ENCODE data around the gene METTL18.

The METTL18 gene

GRCh38 chr1:169759038-169759437 is 35.7 kb downstream of the METTL18 start:
- in situ Hi-C loops (cut with HindIII; ENCODE audit: low sequenced_read_pairs): no loop called here
- H3K4me3 ChIP-seq (ENCODE audit: low read depth, low read length): no peak overlapping the region
- no peak for DNase-seq (ENCODE audit: low read depth)
- no peak for TF ChIP-seq CTCF (IDR thresholded peaks at IDR 0.05; ENCODE audit: low read depth, low read length, missing control alignments)

- TF ChIP-seq CTCF (IDR thresholded peaks at IDR 0.05; ENCODE audit: low read depth, low read length, missing control alignments): no peak
- no peak overlapping the region for H3K4me3 ChIP-seq (ENCODE audit: low read depth, low read length)
- in situ Hi-C loops (cut with HindIII; ENCODE audit: low sequenced_read_pairs): no loop called here
- no peak for DNase-seq (ENCODE audit: low read depth)
These were observed 41.2 kb downstream of the METTL18 start for GRCh38 chr1:169753549-169753948.

- TF ChIP-seq CTCF (IDR thresholded peaks at IDR 0.05; ENCODE audit: low read depth, low read length, missing control alignments): no peak
- no peak for DNase-seq (ENCODE audit: low read depth)
- no peak overlapping the region for H3K4me3 ChIP-seq (ENCODE audit: low read depth, low read length)
- in situ Hi-C loops (cut with HindIII; ENCODE audit: low sequenced_read_pairs): no loop called here
These were observed 44.7 kb downstream of the METTL18 start for GRCh38 chr1:169750041-169750440.

- TF ChIP-seq CTCF (IDR thresholded peaks at IDR 0.05; ENCODE audit: low read depth, low read length, missing control alignments): no peak
- no peak for DNase-seq (ENCODE audit: low read depth)
- in situ Hi-C loops (cut with HindIII; ENCODE audit: low sequenced_read_pairs): no loop called here
These were observed 48.2 kb downstream of the METTL18 start for GRCh38 chr1:169746550-169746949.

GRCh38 chr1:169745015-169745861 is 49.5 kb downstream of the METTL18 start:
- DNase-seq (ENCODE audit: low read depth): peak; percentile 74
- in situ Hi-C loops (cut with HindIII; ENCODE audit: low sequenced_read_pairs): no loop called here

More at GRCh38 chr1:169746550-169746949, 48.2 kb downstream of the METTL18 start:
- no peak overlapping the region for H3K4me3 ChIP-seq (ENCODE audit: low read depth, low read length)

More at GRCh38 chr1:169745015-169745861, 49.5 kb downstream of the METTL18 start:
- H3K4me3 ChIP-seq (ENCODE audit: low read depth, low read length): no peak overlapping the region
- TF ChIP-seq CTCF (IDR thresholded peaks at IDR 0.05; ENCODE audit: low read depth, low read length, missing control alignments): no peak
